HepG2 (cell line): Measurements from ENCODE around the gene C16orf87. TPM values are rescaled to one million over a fixed set of nuclear protein-coding genes. Genes with fewer than 3 reads are reported as not detected.

Experiments used
- BRCA1 ChIP-seq: sonication (generic); formaldehyde crosslinking; IDR thresholded peaks from 2 replicates; pipeline ENCODE4 v1.4.0; 2020; ENCODE audit warnings: missing genetic modification reagents
- CENPT ChIP-seq: sonication (generic); formaldehyde crosslinking; IDR thresholded peaks from 2 replicates; pipeline ENCODE4 v1.8.0; 2022; ENCODE audit warnings: low read depth, mild to moderate bottlenecking, moderate library complexity, missing genetic modification reagents
- CHD2 ChIP-seq: IDR thresholded peaks from 2 replicates; pipeline ENCODE4 v1.6.1; 2011; ENCODE audit warnings: low read depth, low read length, improper control_type of control experiment
- FOXA3 ChIP-seq: IDR thresholded peaks from 2 replicates; pipeline ENCODE4 v1.6.1; 2016; ENCODE audit warnings: missing genetic modification reagents, missing compliant biosample characterization
- KDM6A ChIP-seq: IDR thresholded peaks from 2 replicates; pipeline ENCODE4 v1.6.1; 2016; ENCODE audit warnings: low read depth
- KLF13 ChIP-seq: sonication (generic); formaldehyde crosslinking; IDR thresholded peaks from 2 replicates; pipeline ENCODE4 v1.4.0; 2020; ENCODE audit warnings: mild to moderate bottlenecking, missing genetic modification reagents
- PHF21A ChIP-seq: sonication (generic); formaldehyde crosslinking; IDR thresholded peaks from 2 replicates; pipeline ENCODE4 v1.5.0; 2020; ENCODE audit warnings: mild to moderate bottlenecking, missing genetic modification reagents
- RARG ChIP-seq: sonication (generic); formaldehyde crosslinking; IDR thresholded peaks from 2 replicates; pipeline ENCODE4 v1.4.0; 2020; ENCODE audit warnings: low read depth, mild to moderate bottlenecking, missing genetic modification reagents
- SIN3A ChIP-seq: IDR thresholded peaks from 2 replicates; pipeline ENCODE4 v1.6.1; 2011; ENCODE audit warnings: low read depth, mild to moderate bottlenecking, control low read depth, low read length, borderline replicate concordance
- SPEN ChIP-seq: sonication (generic); formaldehyde crosslinking; IDR thresholded peaks from 2 replicates; pipeline ENCODE4 v1.5.1; 2020; ENCODE audit warnings: low read depth, mild to moderate bottlenecking, missing genetic modification reagents
- TAF1 ChIP-seq: sonication (generic); formaldehyde crosslinking; IDR thresholded peaks from 2 replicates; pipeline ENCODE4 v1.4.0; 2020; ENCODE audit warnings: missing genetic modification reagents
- TBP ChIP-seq: sonication (generic); formaldehyde crosslinking; IDR thresholded peaks from 2 replicates; pipeline ENCODE4 v1.5.0; 2020; ENCODE audit warnings: missing genetic modification reagents
- ZFP82 ChIP-seq: sonication (generic); formaldehyde crosslinking; IDR thresholded peaks from 2 replicates; pipeline ENCODE4 v1.5.1; 2020; ENCODE audit warnings: mild to moderate bottlenecking, missing genetic modification reagents, borderline replicate concordance
- ZNF263 ChIP-seq: sonication (generic); formaldehyde crosslinking; IDR thresholded peaks from 2 replicates; pipeline ENCODE4 v1.4.0; 2020; ENCODE audit warnings: missing genetic modification reagents
- ZNF331 ChIP-seq: sonication (generic); formaldehyde crosslinking; IDR thresholded peaks from 2 replicates; pipeline ENCODE4 v1.4.0; 2020; ENCODE audit warnings: missing genetic modification reagents
- ZNF574 ChIP-seq: sonication (generic); formaldehyde crosslinking; IDR thresholded peaks from 2 replicates; pipeline ENCODE4 v1.4.0; 2020; ENCODE audit warnings: missing genetic modification reagents
- ZNF782 ChIP-seq: sonication (generic); formaldehyde crosslinking; IDR thresholded peaks from 2 replicates; pipeline ENCODE4 v1.4.0; 2020; ENCODE audit warnings: missing genetic modification reagents, mild to moderate bottlenecking, borderline replicate concordance
- polyA plus RNA-seq, 8 experiments: library from polyadenylated mRNA; depleted of rRNA in 3 of 8; stranded (reverse) in 7 of 8; unstranded in 1 of 8; fragments of >200 nt; fragmentation: Illumina TruSeq in 4 of 8; extraction: Trizol in 4 of 8; gene quantifications; 2 replicates each; pipeline versions ENCODE4 v1.2.1 to v1.2.3, GENCODE V29; 2011 to 2016; ENCODE audit warnings: low read depth in 4 of 8, missing spikeins in 1 of 8, mixed read lengths in 1 of 8; ENCODE audit not compliant: insufficient read depth in 1 of 8
- total RNA-seq, 5 experiments: library from RNA; depleted of rRNA; stranded (reverse); fragments of >200 nt; fragmentation: Illumina TruSeq; extraction: Trizol; gene quantifications; 2 replicates each; pipeline ENCODE4 v1.2.3, GENCODE V29; 2016; ENCODE audit warnings: low read depth in 1 of 5
- TF ChIP-seq, protein P1 (sequence below): sonication (generic); formaldehyde crosslinking; IDR thresholded peaks from 2 replicates; pipeline ENCODE4 v1.9.0; 2021; ENCODE audit warnings: missing genetic modification reagents, borderline replicate concordance
- TF ChIP-seq, protein P2 (sequence below): sonication (generic); formaldehyde crosslinking; IDR thresholded peaks from 2 replicates; pipeline ENCODE4 v1.4.0; 2020; ENCODE audit warnings: missing genetic modification reagents
- TF ChIP-seq, protein P3 (sequence below): sonication (generic); formaldehyde crosslinking; IDR thresholded peaks from 2 replicates; pipeline ENCODE4 v1.9.0; 2021; ENCODE audit warnings: missing genetic modification reagents, mild to moderate bottlenecking, borderline replicate concordance
- TF ChIP-seq, protein P4 (sequence below): sonication (generic); formaldehyde crosslinking; IDR thresholded peaks from 2 replicates; pipeline ENCODE4 v1.5.0; 2020; ENCODE audit warnings: missing genetic modification reagents

C16orf87 gene
- total and polyA plus RNA-seq, 2 of the 13 experiments (the other 11 are each of a cell fraction or from before 2014, with no cell fraction given): 8.6 to 19.5 TPM

DNA sequence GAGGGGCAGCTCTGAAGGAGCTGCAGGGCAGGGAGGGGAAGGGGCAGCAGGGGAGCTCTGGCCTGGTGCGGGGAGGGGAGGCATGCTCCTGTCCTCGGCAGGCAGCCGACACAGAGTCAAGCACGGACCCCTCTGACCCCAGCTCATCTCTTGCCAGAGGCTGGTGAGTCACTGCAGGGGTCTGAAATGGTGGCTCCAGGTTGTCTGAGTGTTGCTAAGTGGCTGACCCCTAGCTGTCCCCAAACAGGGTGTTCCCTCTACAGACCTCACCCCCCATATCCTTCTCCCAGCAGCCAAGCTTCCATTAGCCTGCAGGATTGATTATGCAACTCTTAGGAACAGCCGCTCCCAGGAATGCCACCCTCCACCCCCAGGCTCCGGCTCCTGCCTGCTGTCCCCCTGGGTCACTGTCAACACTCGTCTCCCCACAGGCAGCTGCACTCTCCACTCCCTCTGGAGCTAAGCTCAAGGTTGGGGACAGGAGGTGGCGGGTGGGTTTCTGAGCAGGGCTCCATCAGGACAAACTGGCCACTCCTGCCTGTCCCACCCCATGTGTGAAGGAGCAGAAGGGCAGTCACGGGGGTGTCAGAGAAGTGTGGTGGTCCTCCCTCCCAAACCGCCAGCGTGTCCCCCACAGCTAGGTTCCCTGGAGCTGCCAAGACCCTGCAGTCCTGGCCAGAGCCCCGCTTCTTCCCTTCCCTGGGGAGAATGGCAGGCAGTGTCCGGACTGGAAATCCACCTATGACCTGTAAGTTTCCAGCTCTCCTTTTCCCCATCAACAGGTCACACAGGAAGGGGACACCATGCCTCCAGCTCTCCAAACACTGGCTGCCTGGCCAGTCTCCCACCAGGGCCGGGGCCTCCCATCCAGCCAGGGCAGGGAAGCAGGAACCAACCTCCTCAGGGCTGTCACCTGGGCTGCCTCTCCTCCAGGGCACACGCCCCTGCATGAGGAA is 83.9 kb downstream of the C16orf87 start (continued):
- TF ChIP-seq, protein P1, sequence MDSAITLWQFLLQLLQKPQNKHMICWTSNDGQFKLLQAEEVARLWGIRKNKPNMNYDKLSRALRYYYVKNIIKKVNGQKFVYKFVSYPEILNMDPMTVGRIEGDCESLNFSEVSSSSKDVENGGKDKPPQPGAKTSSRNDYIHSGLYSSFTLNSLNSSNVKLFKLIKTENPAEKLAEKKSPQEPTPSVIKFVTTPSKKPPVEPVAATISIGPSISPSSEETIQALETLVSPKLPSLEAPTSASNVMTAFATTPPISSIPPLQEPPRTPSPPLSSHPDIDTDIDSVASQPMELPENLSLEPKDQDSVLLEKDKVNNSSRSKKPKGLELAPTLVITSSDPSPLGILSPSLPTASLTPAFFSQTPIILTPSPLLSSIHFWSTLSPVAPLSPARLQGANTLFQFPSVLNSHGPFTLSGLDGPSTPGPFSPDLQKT: no peak
- TF ChIP-seq SIN3A: peak; percentile 48; the same call in 1 of the 2 replicates
- TF ChIP-seq SPEN (CRISPR knock-in tag): no peak
- no peak for TF ChIP-seq TAF1 (CRISPR knock-in tag)
- TF ChIP-seq, protein P2, sequence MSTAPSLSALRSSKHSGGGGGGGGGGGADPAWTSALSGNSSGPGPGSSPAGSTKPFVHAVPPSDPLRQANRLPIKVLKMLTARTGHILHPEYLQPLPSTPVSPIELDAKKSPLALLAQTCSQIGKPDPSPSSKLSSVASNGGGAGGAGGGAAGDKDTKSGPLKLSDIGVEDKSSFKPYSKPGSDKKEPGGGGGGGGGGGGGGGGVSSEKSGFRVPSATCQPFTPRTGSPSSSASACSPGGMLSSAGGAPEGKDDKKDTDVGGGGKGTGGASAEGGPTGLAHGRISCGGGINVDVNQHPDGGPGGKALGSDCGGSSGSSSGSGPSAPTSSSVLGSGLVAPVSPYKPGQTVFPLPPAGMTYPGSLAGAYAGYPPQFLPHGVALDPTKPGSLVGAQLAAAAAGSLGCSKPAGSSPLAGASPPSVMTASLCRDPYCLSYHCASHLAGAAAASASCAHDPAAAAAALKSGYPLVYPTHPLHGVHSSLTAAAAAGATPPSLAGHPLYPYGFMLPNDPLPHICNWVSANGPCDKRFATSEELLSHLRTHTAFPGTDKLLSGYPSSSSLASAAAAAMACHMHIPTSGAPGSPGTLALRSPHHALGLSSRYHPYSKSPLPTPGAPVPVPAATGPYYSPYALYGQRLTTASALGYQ (CRISPR knock-in tag): no peak
- TF ChIP-seq KDM6A (CRISPR knock-in tag): no peak
- TF ChIP-seq ZNF782 (CRISPR knock-in tag): no peak
- TF ChIP-seq, protein P3, sequence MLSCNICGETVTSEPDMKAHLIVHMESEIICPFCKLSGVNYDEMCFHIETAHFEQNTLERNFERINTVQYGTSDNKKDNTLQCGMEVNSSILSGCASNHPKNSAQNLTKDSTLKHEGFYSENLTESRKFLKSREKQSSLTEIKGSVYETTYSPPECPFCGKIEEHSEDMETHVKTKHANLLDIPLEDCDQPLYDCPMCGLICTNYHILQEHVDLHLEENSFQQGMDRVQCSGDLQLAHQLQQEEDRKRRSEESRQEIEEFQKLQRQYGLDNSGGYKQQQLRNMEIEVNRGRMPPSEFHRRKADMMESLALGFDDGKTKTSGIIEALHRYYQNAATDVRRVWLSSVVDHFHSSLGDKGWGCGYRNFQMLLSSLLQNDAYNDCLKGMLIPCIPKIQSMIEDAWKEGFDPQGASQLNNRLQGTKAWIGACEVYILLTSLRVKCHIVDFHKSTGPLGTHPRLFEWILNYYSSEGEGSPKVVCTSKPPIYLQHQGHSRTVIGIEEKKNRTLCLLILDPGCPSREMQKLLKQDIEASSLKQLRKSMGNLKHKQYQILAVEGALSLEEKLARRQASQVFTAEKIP (CRISPR knock-in tag): no peak
- TF ChIP-seq TBP: no peak
- no peak for TF ChIP-seq CHD2
- no peak for TF ChIP-seq KLF13 (CRISPR knock-in tag)
- TF ChIP-seq, protein P4, sequence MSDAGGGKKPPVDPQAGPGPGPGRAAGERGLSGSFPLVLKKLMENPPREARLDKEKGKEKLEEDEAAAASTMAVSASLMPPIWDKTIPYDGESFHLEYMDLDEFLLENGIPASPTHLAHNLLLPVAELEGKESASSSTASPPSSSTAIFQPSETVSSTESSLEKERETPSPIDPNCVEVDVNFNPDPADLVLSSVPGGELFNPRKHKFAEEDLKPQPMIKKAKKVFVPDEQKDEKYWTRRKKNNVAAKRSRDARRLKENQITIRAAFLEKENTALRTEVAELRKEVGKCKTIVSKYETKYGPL (CRISPR knock-in tag): peak; percentile 93; the same call in 1 of the 2 replicates
- TF ChIP-seq RARG (CRISPR knock-in tag): no peak
- TF ChIP-seq ZNF574 (CRISPR knock-in tag): no peak
- no peak for TF ChIP-seq FOXA3 (CRISPR knock-in tag)
- TF ChIP-seq PHF21A (CRISPR knock-in tag): 0 out of 2 replicates have a peak, but pooled peaks have one; percentile 43
- TF ChIP-seq ZFP82 (CRISPR knock-in tag): no peak
- no peak for TF ChIP-seq BRCA1 (CRISPR knock-in tag)
- TF ChIP-seq CENPT (CRISPR knock-in tag): no peak
- TF ChIP-seq ZNF331: no peak; the same call in 1 of the 2 replicates
- TF ChIP-seq ZNF263 (CRISPR knock-in tag): no peak
